ENCODE data around the gene KIAA1217.

KIAA1217 gene

DNA sequence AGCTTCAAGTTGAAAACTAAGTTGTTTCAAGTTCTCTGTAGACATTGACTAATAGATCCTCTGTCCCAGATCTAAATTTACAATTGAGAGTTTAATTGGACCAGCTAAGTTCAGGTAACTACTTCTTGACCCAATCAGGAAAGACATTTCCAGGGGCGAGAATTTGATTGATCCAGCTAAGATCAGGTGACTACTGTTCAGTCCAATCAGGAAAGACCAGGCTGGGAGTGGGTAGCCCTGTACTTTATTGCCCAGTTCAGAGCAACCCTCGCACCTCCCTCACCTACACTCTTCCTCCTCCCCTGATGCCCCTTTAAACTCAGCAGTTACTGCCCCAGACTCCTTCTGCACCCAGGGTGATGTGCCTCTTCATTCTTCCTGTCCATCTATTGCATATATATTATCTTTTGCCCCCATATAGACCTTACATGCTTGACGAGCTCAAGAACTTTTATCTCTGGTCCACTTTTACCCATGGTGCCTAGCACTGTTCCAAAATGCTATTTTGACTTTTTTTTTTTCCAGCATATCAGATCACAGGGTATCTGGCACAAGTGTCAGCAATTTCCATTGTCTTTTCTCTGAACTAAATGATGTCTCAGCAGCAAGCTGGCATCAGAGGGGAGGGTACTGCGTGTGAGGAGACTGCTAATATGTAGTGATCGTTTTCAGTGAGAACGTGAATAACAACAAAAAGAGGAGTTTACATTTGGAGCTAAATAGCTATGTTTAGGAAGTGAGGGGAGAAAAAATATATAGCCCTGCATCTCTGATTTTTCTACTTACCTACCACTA, 169.4 kb downstream of the KIAA1217 start:
- no peak for DNase-seq

GRCh38 chr10:24381235-24382010, 172.5 kb downstream of the KIAA1217 start:
- DNase-seq = no peak

DNA sequence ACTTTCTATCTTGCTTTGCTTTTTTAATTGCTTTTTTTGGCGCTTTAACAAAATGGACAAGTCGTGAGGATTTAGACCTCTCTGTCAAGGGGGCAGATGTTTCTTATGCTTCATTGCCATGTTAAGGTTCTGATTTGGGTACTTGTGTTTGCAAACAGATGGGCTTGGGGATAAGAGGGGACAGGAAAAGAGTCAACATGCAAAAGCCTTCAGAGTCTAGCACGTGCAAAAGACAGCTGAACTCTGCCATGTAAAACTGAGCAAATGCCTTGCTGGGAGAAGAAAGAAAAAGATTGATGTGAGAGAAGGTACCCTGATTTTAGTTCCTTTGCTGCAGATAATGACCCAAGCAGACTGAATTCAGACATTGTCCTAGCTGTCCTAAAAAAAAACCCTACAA, 173.1 kb downstream of the KIAA1217 start:
- DNase-seq = no peak

DNA sequence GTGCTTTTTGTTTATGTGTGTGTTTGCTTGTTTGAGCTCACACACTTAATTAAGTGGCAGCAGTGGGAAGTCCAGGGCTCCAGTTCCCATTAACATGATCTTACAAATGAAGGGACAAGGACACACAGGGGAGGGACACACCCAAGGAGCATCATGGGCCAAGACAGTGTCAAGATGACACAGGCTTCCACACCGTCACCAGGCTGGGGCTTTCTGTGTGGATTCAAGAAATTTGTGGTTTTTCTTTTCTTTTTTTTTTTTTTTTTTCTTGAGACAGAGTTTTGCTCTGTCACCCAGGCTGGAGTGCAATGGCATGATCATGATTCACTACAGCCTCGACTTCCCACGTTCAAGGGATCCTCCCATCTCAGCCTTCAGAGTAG, 173.6 kb downstream of the KIAA1217 start:
- no peak for DNase-seq

GRCh38 chr10:24382979-24383663, 174.2 kb downstream of the KIAA1217 start:
- no peak for DNase-seq

DNA sequence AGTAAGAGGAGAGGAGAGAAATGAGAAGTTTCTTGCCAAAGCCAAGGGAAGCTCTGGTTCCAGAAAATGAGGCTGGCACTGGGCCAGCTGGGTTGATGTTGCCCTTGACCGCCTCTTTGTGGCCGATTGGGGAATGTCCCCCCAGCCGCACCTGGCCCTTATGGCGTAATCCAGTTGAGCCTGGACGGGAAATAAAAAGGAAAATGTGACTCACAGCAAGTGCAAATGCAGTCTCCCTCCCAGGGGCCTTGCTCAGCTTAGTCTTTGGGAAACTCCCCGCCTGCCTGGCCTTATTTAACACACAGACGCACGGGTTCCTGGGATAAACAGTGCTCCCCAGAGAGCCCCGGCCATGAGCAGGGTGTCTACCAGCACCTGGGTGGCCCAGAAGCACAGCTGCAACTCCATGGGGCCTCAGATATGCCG, 174.8 kb downstream of the KIAA1217 start:
- peak; percentile 76 for DNase-seq

GRCh38 chr10:24384954-24385353, 176.0 kb downstream of the KIAA1217 start:
- DNase-seq = no peak

DNA sequence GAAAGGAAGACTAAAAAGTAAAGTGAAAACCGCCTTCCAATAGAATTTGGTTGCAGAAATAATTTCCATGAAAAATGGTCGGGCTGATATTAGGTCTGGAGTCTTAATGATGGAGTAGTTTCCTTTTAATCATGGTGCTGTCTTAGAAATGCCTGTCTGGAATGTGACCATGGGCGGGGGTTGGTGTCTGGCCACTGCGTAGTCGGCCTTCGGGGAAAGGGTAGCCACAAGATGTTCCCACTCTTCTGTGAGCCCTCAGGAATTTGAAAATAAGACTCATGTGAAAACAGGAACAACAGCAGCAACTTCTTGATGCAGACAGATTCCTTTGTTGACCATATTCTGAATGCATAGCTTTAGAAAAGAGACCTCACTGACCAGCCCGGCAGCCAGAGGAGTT, 176.8 kb downstream of the KIAA1217 start:
- DNase-seq = no peak

DNA sequence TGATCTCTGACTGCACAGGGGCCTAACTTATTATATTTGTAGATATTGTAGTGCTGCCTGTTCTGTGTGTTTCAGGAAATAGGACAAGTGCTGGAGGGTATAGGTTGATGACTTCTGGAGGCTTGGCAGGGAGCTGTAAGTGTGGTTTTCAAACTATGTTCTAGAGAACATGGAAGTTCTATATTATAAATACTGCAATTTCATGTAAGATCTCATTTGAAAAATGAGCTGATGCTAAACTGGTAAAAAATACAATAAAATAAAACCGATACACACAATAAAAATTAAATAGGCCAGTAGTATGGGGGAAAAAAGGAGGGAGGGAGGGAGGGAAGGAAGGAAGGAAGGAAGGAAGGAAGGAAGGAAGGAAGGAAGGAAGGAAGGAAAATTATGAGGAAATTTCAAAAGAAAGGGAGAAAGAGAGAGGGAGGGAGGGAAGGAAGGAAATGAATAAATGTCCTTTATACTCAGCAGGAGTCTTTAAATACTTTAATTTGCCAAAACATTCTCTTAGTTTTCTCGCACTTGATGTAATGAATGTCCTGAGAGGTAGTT, 181.3 kb downstream of the KIAA1217 start:
- DNase-seq = no peak

- DNase-seq = no peak
These were observed 181.8 kb downstream of the KIAA1217 start for GRCh38 chr10:24390746-24391145.

DNA sequence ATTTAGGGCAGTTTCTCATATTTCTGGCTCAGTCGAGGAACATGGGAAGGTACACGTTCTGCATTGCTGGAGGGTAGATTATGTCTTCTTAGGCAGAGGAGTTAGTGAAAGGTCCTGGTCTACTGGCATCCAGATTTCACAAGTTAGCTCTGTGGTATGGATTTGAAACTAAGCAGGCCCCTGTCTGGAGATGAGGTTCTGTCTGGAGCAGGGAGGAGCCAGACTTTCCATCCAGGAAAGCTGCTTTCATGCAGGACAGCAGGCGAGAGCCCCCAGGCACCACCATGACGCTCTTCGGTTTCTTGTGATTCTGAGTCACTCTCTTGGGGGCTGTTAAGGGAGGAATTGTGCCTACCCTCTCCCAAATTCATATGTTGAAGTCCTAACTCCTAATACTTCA, 184.3 kb downstream of the KIAA1217 start:
- DNase-seq = no peak

- no peak for DNase-seq
These were observed 185.7 kb downstream of the KIAA1217 start for GRCh38 chr10:24394461-24395190.

DNA sequence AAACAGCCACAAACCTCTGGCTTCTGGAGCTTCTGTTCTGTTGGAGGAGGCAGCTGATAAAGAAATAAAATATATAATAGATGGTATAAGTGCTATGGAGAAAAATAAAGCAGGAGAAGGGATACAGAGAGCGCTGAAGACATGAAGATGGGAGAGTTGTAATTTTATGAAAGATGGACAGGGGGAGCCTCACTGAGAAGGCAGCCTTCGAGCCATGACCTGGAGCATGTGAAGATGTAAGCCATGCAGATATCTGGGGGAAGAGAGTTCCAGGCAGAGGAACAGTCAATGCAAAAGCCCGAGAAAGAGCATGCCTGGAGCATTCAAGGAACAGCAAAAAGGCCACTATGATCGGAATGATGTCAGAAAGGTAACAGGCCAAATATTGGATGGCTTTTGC, 187.5 kb downstream of the KIAA1217 start:
- DNase-seq = no peak

DNA sequence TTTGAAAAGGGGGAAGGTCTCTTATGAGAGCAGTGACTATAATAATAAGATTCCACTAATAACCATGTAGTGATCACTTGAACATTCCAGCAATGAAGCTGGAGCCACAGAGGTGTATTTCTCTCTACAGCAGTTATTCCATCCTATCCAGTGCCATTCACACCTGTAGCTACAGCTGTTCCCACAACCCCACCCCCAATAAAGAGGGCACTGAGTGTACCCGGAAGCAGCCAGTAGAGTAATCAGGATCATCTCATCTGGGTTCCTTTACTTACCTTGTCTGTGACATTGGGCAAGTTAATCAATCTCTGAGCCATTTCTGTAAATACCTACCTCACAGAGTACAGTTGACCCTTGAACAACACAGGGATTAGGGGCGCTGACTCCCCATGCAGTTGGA, 188.7 kb downstream of the KIAA1217 start:
- DNase-seq = no peak

GRCh38 chr10:24404567-24404966, 195.6 kb downstream of the KIAA1217 start:
- DNase-seq = no peak

DNA sequence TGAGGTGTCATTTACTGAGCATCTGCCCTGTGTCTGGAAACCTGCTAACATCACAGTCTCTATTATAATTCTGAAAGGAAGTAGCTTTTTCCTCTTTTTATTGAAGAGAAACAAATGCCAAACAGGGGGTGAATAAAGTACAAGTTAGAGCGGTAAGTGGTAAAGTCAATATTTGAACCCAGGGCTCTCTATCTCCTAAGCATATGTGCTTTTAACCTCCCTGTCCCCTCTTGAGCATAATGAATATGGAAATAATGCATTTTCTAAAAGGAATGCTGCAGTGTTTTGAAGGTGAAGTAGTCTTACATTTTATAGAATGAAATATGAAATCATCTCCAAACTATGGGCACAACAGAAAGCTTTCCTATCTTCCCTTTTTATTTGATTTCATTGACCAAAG, 196.7 kb downstream of the KIAA1217 start:
- DNase-seq = no peak

GRCh38 chr10:24406809-24407483, 198.0 kb downstream of the KIAA1217 start:
- no peak for DNase-seq

DNA sequence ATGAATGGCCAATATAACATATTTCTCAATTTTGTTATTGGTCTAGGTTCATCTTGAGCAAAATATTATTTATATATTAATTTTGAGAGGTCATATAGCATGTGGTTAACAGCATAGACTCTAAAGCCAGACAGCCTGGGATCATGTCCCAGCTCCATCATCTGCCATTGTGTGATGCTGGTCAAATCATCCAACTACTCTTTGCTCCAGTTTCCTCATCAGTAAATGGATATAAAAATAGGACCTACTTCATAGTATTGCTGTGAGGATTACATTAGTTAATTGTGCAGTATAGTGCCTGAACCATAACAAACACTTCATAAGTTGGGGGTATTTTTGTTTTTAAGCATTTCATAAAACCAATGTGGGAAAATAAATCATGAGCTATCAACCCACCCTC, 199.0 kb downstream of the KIAA1217 start:
- DNase-seq = no peak

DNA sequence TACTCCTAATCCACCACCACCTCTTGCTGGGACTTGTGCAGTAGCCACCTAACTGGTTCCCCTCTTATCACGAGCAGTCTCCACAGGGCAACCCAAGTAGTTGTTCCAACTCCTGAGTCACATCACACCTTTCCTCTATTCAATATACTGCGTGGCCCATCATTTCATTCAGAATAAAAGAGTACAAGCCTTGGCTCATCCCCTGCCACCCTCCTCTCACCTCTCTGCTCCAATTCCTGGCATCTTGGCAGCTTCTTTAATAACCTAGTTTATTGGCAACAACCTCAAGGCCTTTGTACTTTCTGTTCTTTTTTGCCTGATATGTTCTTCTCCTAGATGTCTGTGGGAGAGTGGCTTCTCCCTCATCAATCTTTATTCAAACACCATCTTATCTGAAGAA, 199.4 kb downstream of the KIAA1217 start:
- DNase-seq = no peak

DNA sequence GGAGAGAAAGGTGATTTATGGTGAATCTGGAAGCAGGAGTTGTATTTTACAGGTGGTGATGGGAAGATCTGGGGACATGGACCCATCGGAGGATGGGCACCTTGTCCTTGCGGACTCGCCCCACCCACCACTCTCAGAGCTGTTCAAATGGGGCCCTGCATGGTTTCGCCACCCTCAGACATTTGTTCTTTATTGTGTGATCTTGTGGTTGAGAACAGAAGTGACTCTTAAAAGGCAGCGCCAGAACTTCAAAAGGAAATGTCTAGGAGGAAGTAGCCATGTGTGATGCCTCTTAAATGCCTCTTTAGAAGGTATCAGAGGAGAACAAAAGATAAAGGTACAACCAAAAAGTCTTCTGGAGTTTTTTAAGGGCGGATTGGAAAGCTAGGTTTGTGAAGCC, 205.7 kb downstream of the KIAA1217 start:
- DNase-seq = no peak

GRCh38 chr10:24415455-24416125, 206.7 kb downstream of the KIAA1217 start:
- no peak for DNase-seq

- DNase-seq = no peak
These were observed 207.3 kb downstream of the KIAA1217 start for GRCh38 chr10:24416248-24416647.

All from NCI-H1436 treated with DMSO at 0.1 percent for 48 hours (cell line).